ENCODE data around the gene CALML5.
"Not testable (repeated sequence)": the region's sequence is repeated elsewhere in the genome, so short reads cannot be mapped to it uniquely, and the experiment has no call there.

Gene CALML5

GRCh38 chr10:5480162-5480941, 19.0 kb downstream of the CALML5 start:
- DNase-seq, result no peak

DNA sequence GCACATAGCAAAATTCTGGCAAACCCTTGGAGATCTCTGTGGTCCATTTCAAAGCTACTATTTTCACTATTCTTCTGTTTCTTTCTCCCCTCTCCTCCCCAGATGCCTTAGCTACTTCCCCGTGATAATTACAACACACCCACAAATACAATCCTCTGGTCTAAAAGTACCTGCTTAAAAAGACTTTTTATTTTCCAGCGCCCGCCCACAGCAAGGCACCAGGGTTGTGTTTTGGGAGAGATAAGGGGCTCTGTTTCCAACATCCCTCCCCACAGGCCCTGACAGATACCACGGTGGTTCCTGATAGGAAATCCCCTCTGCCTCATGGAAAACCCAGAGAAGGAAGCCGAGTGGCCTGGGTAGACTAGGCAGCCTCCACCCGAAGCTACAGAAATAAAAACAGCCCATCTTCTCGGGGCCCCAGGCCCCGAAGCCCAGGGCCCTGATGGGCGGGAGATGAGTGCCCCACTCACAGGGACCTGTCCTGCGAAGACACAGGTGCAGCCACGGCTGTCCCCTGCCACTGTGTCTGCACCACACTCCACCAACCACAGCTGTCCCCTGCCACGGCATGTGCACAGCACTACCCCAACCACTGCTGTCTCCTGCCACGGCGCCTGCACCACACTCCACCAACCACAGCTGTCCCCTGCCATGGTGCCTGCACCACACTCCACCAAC, 19.7 kb downstream of the CALML5 start:
- no peak for DNase-seq

GRCh38 chr10:5478694-5479305, 20.6 kb downstream of the CALML5 start:
- no peak for DNase-seq

DNA sequence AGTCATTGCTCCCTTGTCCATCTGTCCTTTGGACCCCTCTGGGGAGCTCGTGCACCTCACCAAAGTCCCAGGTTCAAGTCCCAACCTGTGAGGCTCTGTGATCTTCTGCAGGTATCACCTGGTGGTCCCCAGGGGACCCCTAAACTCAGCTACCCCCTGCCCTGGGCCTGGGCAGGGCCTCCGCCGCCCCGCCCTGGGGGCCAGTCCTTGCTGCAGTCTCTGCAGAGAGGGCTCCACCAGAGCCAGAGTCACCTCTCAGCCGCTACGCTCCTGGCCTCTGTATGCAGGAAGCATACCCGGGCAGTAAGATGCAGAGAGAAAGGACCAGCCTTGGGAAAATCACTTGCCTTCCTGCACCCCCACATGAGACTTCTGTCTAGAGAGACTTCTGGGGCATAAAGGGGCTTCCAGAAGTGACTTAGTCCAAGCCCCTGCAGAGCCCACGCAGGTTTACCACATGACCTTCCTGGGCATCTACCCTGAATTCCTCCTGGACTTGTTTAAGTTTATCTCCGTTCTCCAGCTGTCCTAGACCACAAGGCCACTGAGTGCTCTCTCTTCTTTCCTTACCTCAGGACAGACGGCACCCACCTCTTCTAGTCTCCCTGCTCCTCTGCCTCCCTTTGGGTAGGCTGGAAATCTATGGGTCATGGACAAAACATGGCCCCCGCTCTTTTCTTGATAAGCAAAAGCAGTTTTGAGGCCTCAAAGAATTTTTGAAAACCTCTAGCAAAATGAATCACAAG, 21.2 kb downstream of the CALML5 start:
- DNase-seq, result no peak

GRCh38 chr10:5476918-5477525, 22.3 kb downstream of the CALML5 start:
- no peak for DNase-seq

DNA sequence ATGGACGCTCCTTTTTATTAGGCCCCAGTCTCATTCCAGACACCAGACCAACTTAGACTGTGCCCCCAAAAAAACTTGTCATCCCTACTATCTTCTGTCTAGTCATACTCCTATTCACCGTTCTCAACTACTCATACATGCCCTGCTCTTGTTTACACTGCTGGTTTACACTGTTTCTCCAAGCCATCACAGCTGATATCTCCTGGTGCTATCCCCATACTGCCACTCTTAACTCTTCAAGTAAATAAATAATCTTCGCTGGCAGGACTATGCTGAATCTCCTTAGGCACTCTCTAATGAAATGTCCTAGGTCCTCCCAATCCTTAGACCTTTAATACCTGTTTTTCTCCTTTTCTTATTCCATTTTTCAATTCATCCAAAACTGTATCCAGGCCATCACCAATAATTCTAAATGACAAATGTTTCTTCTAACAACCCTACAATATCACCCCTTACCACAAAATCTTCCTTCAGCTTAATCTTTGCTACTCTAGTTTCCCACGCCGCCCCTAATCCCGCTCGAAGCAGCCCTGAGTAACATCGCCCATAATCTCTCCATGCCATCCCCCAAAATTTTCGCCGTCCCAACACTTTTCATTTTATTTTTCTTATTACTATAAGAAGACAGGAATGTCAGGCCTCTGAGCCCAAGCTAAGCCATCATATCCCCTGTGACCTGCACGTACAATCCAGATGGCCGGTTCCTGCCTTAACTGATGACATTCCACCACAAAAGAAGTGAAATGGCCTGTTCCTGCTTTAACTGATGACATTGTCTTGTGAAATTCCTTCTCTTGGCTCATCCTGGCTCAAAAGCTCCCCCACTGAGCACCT, 23.2 kb downstream of the CALML5 start:
- not testable (repeated sequence) for DNase-seq

GRCh38 chr10:5475088-5475487, 24.3 kb downstream of the CALML5 start:
- DNase-seq, result not testable (repeated sequence)

DNA sequence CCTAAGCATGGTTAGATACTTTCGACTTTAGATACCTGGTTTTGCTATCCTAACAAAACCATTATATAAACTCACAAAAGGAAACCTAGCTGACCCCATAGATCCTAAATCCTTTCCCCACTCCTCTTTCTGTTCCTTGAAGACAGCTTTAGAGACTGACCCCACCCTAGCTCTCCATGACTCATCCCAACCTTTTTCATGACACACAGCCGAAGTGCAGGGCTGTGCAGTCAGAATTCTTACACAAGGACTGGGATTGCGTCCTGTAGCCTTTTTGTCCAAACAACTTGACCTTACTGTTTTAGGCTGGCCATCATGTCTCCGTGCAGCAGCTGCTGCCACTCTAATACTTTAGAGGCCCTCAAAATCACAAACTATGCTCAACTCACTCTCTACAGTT, 24.7 kb downstream of the CALML5 start:
- not testable (repeated sequence) for DNase-seq

- no peak for DNase-seq
Measured at GRCh38 chr10:5470062-5470751, 29.2 kb downstream of the CALML5 start.

DNA sequence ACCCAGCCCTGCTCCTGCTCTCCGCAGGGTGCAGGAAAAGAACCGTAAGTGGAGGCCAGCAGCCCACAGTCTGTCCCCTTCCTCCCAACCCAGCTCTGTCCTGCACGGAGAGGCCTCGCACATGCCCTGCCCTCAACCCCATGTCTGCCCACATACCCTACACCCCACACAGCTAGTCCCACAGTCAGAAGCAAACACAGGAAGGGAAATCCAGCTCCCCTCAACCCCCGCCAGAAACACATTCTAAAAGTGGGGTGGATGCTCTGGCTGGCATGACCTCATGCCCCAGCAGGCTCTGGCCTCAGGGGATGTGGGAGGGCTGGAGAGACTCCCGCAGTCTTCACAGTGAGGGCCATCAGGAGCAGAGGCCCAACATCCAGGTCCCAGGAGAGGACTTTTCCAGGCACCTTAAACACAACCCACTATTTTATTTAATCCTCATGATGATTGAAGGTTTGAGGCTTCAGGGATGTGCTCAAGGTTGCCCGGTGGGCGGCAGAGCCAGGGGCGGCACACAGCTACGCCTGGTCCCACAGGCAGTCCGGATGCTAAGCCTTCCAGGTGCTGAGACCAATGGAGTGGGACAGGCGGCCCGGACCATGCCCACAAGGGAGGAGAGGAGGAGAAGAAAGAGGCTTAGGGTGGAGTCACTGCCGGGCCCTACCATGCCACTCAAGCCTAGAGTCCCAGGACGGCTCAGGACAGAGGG, 29.9 kb downstream of the CALML5 start:
- DNase-seq, result no peak

- DNase-seq, result no peak
Measured at GRCh38 chr10:5468262-5469106, 30.9 kb downstream of the CALML5 start.

- DNase-seq, result no peak
Measured at GRCh38 chr10:5467634-5468255, 31.6 kb downstream of the CALML5 start.

GRCh38 chr10:5467207-5467535, 32.2 kb downstream of the CALML5 start:
- DNase-seq, result no peak

GRCh38 chr10:5466451-5467206, 32.7 kb downstream of the CALML5 start:
- DNase-seq, result no peak

- DNase-seq, result no peak
Measured at GRCh38 chr10:5465976-5466450, 33.4 kb downstream of the CALML5 start.

GRCh38 chr10:5464546-5464945, 34.8 kb downstream of the CALML5 start:
- no peak for DNase-seq

DNA sequence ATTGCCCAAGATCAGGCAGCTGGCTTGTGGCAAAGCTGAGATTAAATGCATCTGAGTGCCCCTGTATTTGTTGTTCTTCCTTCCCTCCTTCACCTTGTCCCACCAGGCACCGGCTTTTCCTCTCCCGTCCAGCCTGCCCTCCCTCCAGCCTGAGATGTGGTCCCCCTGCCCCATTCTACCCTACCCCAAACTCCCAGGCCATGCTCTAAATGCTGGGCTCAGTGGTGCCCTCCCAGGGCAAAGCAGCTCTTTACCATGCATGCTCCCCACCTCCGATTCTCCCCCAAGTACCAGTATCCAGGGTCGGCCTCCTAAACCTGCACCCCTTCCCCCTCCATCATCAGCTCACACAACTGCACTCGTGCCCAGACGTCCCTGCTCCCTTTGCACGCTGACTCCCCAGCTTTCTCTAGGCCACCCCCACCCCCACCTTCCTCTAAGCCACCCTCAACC, 36.5 kb downstream of the CALML5 start:
- DNase-seq, result no peak
